HEK293T (cell line): Measurements from ENCODE around the gene CSPG5.

Source experiments
- ARNT ChIP-seq: fragments of 450-650 bp; IDR thresholded peaks from 2 replicates; pipeline ENCODE4 v1.6.1; 2017; ENCODE audit warnings: mild to moderate bottlenecking
- BHLHE40 ChIP-seq: fragments of 450-650 bp; IDR thresholded peaks from 2 replicates; pipeline ENCODE4 v1.6.1; 2016; ENCODE audit warnings: mild to moderate bottlenecking, moderate library complexity, borderline replicate concordance
- FOXK2 ChIP-seq: fragments of 450-650 bp; IDR thresholded peaks from 2 replicates; pipeline ENCODE4 v1.6.1; 2016; ENCODE audit warnings: mild to moderate bottlenecking
- FOXM1 ChIP-seq: fragments of 450-650 bp; IDR thresholded peaks from 2 replicates; pipeline ENCODE4 v1.6.1; 2017; ENCODE audit warnings: mild to moderate bottlenecking, borderline replicate concordance
- SP1 ChIP-seq: fragments of 450-650 bp; IDR thresholded peaks from 2 replicates; pipeline ENCODE4 v1.6.1; 2017
- TARDBP ChIP-seq: fragments of 450-650 bp; IDR thresholded peaks from 2 replicates; pipeline ENCODE4 v1.6.1; 2016

GRCh38 chr3:47542471-47543173 lies 36.0 kb downstream of the CSPG5 start:
- TF ChIP-seq FOXK2 (no peak), BHLHE40 (no peak), SP1 (no peak), FOXM1 (no peak), ARNT (no peak), TARDBP (no peak)
